NCI-H1105 treated with DMSO at 0.1 percent for 48 hours (cell line): ENCODE measurements around the gene ZMYND11.
"Not testable (repeated sequence)": the region's sequence is repeated elsewhere in the genome, so short reads cannot be mapped to it uniquely, and the experiment has no call there.

Experiments used
- DNase-seq: peaks from one replicate; lab custom pipeline; 2025; lab: John Stamatoyannopoulos, UW

ZMYND11 gene

DNA sequence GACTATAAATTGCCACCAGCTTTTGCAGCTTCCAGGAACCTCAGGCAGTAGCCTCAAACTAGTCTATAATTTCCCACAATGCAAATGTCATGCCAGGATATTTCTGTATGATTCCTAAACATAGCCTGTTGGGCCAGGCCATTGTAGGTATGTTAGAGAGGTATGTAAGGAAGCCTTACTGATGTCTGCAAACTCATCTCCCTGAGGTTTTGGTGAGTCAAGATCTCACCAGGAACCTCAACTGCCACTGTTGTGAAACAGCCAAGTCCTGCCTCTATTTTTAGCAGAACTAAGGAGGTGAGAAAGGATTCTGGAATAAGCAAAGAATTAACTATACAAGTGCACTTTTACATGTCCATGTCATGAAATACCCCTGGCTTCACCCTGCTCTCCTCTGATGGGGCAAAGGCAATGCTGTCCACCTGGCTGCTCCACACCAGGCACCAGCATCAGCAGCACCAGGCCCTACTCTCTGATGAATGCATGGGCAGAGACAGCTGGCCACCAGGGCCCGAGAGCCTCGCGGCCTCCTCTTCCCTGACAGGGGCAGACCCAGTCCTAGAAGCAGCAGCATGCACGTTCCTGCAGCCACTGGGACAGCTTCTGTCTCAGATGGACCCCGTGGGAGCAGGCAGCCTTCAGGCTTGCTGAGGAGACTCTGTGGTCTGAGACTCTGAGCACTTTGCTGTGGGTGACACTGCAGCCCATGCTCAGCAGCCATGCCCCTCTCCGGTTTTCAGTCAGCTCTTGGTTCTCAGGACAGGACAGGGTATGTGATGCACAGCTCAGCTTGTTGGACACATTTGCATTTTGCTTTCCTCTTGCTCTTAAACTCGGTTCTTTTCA, 147.3 kb downstream of the ZMYND11 start:
- no peak for DNase-seq

DNA sequence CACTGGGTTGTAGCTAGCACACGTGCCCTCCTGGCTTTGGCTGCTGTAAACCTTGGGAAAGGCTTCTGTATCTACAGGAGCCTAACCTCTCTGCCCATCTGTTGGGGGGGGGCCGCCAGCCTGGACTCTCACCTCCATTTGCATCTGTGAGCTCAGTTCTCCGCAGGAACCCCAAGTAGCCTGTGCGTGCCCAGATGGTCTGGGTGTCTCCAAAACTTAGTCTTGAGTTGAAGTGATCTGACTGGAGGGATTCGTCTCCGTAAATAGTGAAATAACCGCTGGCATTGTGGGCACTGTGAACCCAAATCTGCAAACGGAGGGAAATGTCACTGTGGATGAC, 147.9 kb downstream of the ZMYND11 start:
- no peak for DNase-seq

DNA sequence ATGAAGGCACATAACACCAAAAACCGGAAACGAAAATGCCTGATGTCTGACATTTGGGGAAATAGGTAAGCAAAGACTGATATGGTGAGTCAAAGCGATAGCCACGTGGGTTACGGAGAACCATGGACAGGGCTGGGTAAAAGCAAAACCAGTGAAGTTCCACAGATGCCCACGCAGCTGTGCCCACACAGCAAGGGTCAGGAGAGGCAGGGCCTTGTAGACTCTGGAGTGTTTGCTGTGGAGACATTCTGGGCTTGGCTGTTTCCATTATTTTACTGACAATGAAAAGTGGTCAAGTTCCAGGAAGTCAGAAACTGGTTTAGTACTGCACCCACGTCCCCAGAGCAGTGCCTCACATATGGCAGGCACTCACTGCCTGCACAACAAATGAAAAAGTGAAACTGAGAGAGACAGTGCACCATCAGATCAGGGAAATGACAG, 148.7 kb downstream of the ZMYND11 start:
- no peak for DNase-seq

DNA sequence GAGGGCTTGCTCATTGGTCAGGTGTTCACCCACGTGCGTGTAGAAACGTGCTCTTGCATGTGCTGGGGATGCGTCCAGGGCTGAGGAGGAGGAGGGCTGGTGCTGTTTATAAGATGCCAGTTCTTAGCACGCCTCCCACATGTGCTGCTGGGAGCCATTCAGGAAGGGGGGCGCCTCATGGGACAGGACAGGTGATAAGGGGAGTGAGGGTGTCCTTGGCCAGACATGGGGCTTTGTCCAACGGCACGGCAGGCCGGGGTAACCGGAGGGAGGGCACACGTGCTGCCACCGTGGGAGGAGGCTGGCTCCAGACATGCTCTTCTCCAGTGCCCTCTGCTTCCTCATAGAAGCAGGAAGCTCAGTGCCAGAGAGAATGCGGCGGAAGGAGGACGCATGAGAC, 150.0 kb downstream of the ZMYND11 start:
- DNase-seq: no peak

DNA sequence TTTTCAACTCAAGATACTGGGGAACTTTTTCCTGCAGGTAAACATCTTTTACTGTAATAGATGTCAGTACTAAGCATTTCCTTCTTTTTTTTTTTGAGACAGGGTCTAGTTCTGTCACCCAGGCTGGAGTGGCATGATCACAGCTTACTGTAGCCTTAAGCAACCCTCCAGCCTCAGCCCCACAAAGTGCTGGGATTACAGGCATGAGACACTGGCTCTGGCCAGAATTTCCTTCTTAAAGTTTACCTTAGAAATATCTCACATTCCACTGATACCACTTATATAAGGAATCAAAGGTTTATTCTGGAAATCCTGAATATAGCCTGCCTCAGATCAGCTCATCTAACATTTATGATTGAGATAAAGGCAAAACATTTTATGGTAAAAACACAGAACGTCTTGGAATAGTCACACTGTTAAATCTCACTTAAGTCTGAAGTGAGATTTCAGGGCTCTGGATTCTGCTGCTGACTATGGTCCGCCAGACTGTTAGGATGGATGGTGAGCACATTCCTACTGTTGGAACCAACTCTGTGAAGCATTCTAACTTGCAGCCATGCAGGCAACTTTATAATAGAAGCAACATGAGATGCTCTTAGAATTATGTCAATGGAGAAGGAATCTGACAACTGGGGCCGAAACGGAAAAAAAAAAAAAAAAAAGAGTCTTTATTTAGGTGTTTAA, 151.9 kb downstream of the ZMYND11 start:
- DNase-seq: no peak

DNA sequence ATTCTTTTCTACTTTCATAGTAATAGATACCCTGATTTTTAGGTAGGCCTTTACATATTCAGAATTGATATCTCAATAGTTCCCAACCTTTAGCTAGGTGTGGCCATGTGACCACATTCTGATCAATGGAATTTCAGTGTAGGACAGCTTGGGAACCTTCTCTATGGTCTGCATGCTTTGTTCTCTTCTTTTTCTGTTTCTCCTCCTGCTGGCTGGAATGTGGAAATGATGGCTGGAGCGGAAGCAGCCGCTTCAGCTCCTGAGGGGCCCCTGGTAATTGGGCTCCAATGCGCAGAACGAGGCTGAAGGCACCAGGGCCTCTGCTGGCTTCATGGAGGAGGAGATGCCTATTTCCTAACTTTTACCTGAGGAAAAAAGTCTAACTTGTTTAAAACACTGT, 152.6 kb downstream of the ZMYND11 start:
- DNase-seq: no peak

DNA sequence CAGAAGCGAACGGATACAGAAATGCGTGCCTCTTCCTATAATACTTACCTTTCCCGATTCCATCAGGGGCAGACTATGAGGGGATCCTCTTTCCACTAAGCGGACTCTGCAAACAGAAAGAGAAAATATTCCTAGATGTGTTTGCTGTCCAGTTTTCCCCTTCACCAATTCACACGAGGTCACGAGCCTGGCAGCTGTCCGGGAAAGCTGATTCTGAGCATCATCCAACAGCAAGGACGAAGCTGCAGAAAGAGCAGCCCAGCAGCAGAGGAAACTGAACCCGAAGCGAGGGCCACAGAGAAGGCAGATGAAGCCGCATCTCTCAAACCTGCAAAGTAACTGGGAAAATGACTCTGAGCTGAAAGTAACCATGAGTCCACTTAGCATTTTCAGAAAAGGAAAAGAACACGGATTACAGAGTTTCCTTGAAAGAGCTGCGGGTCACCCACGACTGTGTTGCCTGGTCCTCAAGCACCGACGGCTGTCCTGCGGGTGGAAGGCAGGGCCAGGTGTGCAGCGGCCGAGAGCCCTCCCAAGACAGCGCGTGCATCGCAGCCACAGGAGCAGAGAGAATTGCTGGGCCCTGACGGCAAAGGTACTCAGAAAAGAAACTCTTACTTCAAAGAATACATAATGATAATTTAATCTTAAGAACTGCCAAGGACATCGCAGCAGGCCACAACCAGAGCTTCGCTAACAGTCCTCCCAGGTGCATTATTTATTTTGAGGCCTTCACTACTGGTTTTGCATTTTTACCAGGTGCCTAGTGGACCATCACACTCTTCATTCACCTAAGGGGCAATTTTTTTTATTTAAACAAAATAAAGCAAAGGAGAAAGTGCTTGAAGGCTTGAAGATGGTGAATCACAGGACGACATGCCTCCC, 153.3 kb downstream of the ZMYND11 start:
- no peak for DNase-seq

DNA sequence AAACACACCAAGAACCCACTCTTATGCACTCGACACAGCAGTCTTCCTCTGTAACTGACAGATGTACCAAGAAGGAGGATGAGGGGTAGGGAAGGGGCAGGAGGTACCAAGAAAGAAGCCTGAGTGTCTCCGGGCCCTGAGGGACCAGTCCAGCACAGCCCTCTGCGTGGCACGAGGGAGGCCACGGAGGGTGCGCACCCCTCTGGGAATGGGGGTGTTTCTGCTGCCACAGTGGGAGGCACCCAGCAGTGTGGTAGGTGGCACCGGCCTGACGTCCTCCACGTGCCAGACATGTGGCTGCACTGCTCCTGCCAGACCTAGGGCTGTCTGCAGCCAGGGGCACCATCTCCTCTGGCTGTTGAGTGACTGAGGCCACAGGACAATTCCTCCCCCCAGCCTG, 154.3 kb downstream of the ZMYND11 start:
- no peak for DNase-seq

DNA sequence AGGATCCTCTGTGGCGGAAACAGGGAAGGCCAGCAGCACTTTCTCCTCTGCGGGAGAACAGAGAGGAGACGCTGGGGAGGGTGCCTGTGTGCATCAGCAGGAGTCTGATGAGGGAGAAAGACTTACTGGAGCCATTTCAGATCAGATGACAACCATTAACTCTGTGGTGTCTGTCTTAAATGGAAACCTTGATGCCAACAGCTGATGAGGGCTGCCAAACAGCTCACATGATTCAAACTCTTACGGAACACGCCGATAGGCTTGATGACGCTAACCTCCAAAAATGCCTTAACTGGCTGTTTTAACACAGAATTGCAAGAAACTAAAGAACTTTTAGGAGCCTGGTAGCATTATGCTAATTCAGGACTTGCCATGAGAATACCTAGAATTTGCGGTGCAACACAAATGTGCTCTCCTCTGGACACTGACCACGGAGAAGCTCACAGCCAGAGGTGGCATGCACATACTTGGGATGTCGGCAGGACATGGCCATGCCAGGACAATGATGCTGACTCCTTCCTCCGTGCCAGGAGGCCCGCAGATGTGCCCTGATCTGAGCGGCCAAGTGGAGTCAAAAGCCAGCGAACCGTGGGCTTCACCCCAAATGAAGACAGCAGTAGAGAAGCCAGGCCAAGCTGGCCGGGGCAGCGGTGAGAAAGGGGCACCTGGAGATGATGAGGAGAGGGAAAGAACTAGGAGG, 154.9 kb downstream of the ZMYND11 start:
- DNase-seq: no peak

DNA sequence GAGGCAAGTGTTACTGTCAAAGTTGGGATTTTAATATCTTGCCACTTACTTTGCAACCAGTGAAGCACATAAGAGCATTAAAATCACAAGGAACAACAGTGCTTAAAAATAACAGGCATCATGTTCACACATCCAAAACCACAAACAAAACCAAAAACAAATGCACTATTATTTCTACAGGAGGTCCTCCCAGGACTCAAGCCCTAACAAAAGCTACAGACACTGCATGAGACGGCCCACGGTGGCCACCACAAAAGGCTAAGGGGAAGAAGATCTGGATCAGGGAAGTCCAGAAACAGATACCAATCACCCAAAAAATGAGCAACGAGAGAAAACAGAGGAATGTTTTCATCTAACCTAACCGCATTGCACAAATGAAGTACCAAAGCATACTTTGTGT, 158.4 kb downstream of the ZMYND11 start:
- DNase-seq: no peak

DNA sequence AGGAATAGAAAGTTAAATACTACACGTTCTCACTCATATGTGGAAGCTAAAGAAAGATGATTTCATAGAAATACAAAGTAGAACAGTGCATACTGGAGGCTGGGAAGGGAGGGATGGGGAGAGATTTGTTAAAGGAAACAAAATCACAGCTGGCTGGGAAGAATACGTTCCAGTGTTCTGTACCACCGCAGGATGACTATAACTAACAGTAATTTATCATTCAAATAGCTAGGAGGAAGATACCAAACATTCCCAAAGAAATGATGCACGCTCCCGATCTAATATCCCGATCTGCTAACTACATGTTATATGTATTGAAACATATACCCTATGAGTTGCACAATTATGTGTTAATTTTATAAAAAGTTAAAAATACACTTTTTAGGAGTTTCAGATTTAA, 162.3 kb downstream of the ZMYND11 start:
- DNase-seq: no peak

DNA sequence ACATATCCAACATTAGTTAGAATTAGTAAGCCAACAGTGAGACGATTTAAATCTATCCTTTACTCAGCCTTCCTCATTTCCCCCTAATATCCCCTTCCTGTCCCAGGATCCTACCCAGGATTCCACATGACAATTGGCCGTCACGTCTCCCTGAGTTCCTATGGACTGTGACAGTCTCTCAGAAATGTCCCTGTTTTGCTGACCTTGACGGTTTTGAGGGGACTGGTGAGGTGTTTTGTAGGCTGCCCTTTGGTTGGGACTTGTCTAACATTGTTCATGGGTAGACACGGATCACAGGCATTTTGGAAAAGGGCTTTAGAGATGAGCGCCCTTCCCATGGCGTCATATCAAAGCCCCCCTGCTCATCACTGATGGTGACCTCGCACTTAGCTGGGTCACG, 162.8 kb downstream of the ZMYND11 start:
- no peak for DNase-seq

DNA sequence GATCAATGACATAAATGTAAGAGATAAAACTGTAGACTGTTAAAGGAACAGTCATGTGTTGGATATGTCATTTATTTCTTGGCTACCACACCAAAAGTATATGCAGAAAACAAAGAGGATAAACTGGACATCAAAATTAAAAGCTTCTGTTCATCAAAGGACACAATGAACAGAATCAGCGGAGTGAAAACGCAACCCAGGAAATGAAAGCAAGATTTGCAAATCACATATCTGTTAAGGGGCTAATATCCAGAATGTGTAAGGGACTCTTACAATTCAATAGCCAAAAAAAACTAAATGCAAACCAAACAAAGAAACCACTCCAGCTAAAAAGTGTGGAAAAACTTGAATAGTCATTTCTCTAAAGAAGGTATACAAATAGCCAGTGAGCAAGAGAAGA, 164.3 kb downstream of the ZMYND11 start:
- no peak for DNase-seq

DNA sequence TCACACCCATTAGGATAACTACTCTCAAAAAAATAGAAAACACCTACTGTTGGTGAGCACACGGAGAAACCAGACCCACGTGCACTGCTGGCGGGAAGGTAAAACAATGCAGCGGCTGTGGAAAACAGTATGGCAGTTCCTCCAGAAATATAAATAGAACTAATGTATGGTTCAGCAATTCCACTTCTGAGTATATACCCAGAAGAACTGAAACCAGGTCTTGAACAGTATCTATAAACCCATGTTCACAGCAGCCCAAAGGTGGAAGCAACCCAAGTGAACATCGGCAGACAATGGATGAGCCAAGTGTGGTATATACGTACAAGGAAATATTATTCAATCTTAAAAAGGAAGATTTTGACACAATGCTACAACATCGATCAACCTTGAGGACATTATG, 164.7 kb downstream of the ZMYND11 start:
- DNase-seq: no peak

DNA sequence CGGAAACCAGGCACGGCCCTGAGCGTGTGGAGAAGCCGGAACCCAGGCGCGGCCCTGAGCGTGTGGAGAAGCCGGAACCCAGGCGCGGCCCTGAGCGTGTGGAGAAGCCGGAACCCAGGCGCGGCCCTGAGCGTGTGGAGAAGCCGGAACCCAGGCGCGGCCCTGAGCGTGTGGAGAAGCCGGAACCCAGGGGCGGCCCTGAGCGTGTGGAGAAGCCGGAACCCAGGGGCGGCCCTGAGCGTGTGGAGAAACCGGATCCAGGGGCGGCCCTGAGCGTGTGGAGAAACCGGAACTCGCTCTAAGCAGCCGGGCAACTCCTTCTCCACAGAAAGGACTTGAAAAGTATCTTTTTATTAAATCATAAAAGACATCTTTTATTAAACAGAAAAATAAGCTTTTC, 165.3 kb downstream of the ZMYND11 start:
- not testable (repeated sequence) for DNase-seq

DNA sequence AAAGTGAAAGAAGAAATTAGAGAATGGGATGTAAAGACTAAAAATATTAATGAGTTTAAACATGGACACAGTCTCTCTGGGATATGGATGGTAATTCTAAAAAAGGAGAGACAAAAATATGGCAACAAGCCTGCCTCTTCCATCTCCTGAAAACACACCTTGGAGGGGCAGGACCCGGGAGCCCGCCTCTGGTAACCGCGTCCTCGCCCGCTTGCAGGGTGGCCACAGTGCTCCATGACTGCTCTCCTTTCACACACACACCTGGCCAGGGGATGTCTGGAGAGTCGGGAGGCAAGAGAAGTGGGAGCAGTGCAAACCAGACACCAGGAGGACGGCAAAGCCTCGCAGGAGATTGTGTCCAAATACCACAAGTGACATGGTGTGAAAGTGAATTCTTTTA, 166.3 kb downstream of the ZMYND11 start:
- no peak for DNase-seq
